ENCODE data around the gene NOBOX. TPM values are rescaled to one million over a fixed set of nuclear protein-coding genes. Genes with fewer than 3 reads are reported as not detected.
"Not testable (repeated sequence)": the region's sequence is repeated elsewhere in the genome, so short reads cannot be mapped to it uniquely, and the experiment has no call there.

NOBOX gene
- total and polyA plus RNA-seq, 12 donors: not detected

DNA sequence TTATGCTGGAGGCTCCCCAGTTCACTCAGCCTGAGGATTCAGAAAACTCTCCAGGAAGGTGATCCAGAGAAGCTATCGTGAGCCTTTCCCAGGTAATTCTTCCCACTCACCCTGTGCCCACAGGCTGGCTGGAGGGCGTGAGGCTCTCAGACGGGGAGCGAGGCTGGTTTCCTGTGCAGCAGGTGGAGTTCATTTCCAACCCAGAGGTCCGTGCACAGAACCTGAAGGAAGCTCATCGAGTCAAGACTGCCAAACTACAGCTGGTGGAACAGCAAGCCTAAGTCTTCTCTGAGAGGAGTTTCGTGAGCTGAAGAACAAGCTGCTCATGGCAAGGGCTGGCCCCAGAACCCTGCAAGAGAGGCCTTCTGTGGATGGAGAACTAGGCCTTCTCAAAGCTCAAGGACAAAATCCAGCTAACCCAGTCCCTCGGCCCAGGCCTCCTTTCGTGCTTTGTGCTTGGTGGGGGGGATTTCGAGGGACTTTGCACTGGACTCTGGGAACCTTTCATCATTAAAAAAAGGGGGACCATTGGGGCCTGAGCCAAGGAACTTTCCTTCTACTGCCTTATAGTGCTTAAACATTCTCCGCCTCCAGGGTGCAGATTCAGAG is 23.6 kb downstream of the NOBOX start:
- 88 to 94% (median 92%) methylated on average over 8 to 11 of the region's 11 CpGs for WGBS, 4 donors
- Histone ChIP-seq H3K27me3 (no peaks in the 10 kb centered on the region), H3K27ac (no peak overlapping the region), H3K9me3 (replicated peaks in 1 of 3) (no peaks in the 10 kb centered on the region), H3K4me1 (replicated peaks in 1 of 2) (no peaks in the 10 kb centered on the region), H3K4me3 (no peak overlapping the region), H3K36me3 (replicated peaks in 1 of 2) (no peaks in the 10 kb centered on the region)
- TF ChIP-seq, protein P1, sequence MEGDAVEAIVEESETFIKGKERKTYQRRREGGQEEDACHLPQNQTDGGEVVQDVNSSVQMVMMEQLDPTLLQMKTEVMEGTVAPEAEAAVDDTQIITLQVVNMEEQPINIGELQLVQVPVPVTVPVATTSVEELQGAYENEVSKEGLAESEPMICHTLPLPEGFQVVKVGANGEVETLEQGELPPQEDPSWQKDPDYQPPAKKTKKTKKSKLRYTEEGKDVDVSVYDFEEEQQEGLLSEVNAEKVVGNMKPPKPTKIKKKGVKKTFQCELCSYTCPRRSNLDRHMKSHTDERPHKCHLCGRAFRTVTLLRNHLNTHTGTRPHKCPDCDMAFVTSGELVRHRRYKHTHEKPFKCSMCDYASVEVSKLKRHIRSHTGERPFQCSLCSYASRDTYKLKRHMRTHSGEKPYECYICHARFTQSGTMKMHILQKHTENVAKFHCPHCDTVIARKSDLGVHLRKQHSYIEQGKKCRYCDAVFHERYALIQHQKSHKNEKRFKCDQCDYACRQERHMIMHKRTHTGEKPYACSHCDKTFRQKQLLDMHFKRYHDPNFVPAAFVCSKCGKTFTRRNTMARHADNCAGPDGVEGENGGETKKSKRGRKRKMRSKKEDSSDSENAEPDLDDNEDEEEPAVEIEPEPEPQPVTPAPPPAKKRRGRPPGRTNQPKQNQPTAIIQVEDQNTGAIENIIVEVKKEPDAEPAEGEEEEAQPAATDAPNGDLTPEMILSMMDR (IDR thresholded peaks at IDR 0.05): no peak
- TF ChIP-seq POLR2A (IDR thresholded peaks at IDR 0.05): no peak
- intact Hi-C loops (cut with DNase I): no loop called here
- DNase-seq: peak in 1 of 7 donors; percentile 25

DNA sequence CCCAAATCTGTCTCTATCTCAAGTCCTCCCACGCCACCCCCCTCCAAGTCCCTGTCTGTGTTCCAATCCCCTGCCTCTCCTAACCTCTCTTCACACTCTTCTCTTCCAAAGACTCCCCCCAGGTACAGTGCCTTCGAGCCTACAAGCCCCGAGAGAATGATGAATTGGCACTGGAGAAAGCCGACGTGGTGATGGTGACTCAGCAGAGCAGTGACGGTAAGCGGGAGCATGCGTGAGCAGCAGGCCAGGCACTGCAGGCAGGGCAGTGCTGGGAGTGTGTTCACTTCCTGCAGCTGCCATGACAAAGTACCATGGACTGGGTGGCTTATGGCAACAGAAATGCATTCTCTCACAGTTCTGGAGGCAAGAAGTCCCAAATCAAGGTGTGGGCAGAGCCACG is 24.8 kb downstream of the NOBOX start:
- H3K27ac ChIP-seq: no peak overlapping the region
- no peaks in the 10 kb centered on the region for H3K4me1 ChIP-seq (replicated peaks in 1 of 2)
- intact Hi-C loops (cut with DNase I): no loop called here
- no peaks in the 10 kb centered on the region for H3K27me3 ChIP-seq
- no peaks in the 10 kb centered on the region for H3K36me3 ChIP-seq (replicated peaks in 1 of 2)
- WGBS, 4 donors: 78 to 91% (median 83%) methylated on average over 8 to 9 of the region's 9 CpGs
- no peak overlapping the region for H3K4me3 ChIP-seq
- TF ChIP-seq, protein P1 (IDR thresholded peaks at IDR 0.05): no peak
- no peak for TF ChIP-seq POLR2A (IDR thresholded peaks at IDR 0.05)
- no peaks in the 10 kb centered on the region for H3K9me3 ChIP-seq (replicated peaks in 1 of 3)
- DNase-seq: peak in 1 of 7 donors; percentile 21

DNA sequence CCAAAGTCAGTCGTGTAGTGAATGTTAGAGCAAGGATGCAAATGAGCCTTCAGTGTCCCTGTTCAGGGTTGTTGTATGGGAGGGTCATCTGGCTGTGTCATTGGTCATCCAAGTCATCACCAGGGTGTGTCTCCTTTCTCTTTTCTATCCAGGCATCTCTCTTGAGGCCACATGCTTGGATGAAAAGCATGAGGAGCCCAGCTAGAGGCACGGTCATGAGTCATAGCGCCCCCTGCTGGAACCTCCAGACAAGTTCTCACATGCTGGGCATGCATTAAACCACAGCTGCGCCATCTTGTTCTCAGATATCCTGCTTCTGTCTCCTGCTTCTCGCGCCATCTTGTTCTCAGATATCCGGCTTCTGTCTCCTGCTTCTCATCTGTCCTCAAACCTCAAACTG is 34.3 kb downstream of the NOBOX start:
- WGBS, 4 donors: 92 to 96% methylated on average over 3 to 4 of the region's 7 CpGs; no CpG with 5 or more reads in 2 of the 4 donors
- H3K27ac ChIP-seq; H3K27me3 ChIP-seq; H3K9me3 ChIP-seq (replicated peaks in 1 of 3); DNase-seq; intact Hi-C loops (cut with DNase I); H3K4me3 ChIP-seq; H3K4me1 ChIP-seq (replicated peaks in 1 of 2); H3K36me3 ChIP-seq (replicated peaks in 1 of 2): not testable (repeated sequence)

DNA sequence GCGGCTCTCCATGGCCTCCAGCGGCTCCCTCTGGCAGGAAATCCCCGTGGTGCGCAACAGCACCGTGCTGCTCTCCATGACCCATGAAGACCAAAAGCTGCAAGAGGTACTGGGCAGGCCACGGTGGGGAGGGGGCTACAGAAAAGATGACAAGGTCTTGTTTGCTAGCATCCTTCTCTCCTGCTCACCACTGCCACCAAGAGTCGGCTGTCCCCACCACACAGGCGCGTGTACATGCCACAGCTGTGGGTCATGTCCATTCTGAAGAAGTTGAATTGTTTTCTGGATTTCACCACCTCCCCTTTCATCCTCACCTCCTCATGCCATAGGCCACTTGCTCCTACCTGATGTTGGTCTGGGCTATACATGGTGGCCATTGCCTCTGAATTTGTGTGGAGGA is 36.2 kb downstream of the NOBOX start:
- H3K27me3 ChIP-seq; H3K4me3 ChIP-seq; H3K9me3 ChIP-seq (replicated peaks in 1 of 3); H3K27ac ChIP-seq; intact Hi-C loops (cut with DNase I); H3K4me1 ChIP-seq (replicated peaks in 1 of 2); DNase-seq; H3K36me3 ChIP-seq (replicated peaks in 1 of 2): not testable (repeated sequence)
- WGBS, 4 donors: no CpG with 5 or more reads among the region's 9 CpGs

DNA sequence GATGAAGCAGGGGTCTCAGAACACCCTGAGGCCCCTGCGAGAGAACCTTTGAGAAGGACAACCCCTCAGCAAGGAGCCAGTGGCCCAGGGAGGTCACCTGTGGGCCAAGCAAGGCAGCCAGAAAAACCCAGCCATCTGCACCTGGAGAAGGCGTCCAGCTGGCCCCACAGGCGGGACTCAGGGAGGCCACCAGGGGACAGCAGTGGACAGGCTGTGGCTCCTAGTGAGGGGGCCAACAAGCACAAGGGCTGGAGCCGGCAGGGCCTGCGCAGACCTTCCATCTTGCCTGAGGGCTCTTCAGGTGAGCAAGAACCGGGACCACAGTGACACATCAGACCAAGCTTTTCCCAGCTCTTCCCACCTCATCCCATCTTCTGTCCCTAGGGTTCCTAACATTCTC is 38.0 kb downstream of the NOBOX start:
- H3K27ac ChIP-seq; intact Hi-C loops (cut with DNase I); H3K4me3 ChIP-seq; DNase-seq; H3K4me1 ChIP-seq (replicated peaks in 1 of 2); H3K9me3 ChIP-seq (replicated peaks in 1 of 3); H3K36me3 ChIP-seq (replicated peaks in 1 of 2); H3K27me3 ChIP-seq: not testable (repeated sequence)
- no CpG with 5 or more reads among the region's 6 CpGs for WGBS, 4 donors

DNA sequence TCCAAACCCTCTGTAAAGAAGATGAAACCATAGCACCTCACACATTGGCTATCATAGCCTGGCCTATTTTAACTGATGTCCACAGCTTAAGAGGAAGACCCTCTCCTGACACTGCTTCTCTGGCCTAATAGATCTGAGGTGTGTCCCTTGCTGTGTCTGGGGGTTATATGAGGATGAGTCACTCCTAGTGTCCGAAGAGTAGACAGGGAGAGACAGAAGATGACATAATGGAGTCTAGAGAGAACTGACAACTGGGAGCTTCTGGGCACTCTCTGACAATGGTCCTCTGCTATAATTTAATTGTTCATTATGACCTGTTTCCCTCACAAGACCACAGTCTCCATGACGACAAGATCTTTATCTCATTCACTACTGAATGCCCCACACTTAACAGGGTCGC is 41.4 kb downstream of the NOBOX start:
- H3K9me3 ChIP-seq (replicated peaks in 1 of 3); H3K27me3 ChIP-seq; H3K27ac ChIP-seq; intact Hi-C loops (cut with DNase I); H3K36me3 ChIP-seq (replicated peaks in 1 of 2); H3K4me3 ChIP-seq; H3K4me1 ChIP-seq (replicated peaks in 1 of 2); DNase-seq: not testable (repeated sequence)
- WGBS, 4 donors: no CpG with 5 or more reads among the region's 3 CpGs

DNA sequence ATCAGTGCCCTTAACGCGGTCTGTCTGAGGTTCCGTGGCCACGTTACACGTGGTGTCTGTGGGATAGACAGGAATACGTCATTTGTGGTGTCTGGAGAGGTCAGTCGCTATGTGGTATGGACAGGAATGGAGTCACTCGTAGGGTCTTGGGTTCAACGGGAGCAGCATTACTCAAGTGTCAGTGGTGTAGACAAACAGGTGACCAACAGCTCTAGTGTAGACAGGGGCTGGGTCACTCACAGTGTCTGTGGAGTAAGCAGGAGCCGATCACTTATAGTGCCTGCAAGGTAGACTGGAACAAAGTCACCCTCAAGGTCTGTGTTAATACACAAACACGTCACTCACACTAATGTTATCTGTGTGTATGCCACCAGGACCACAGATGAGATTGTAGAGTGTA is 46.6 kb downstream of the NOBOX start:
- DNase-seq; H3K4me1 ChIP-seq (replicated peaks in 1 of 2); H3K27ac ChIP-seq; H3K27me3 ChIP-seq; H3K4me3 ChIP-seq; H3K9me3 ChIP-seq (replicated peaks in 1 of 3); intact Hi-C loops (cut with DNase I); H3K36me3 ChIP-seq (replicated peaks in 1 of 2): not testable (repeated sequence)
- WGBS, 4 donors: 72 to 92% (median 86%) methylated on average over 1 to 2 of the region's 11 CpGs

DNA sequence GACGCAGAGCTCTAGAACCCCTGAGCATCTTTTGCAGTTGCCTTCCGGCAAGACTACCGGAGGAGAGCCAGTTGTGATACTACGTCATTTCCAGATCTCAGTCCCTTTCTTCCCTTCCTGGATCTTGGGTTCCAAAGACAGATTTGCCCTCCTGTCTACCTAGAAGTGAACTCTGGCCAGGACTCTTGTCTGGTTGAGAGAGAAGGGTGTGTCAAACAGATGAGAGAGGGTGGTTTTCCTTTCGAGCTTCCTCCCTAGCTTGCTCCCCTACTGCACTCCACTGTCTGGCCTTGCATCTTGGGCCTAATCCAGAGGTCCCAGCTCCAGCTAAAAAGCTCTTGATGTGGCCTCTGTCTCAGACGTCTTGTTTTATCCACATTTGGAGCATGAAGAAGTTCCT is 47.3 kb downstream of the NOBOX start:
- H3K4me3 ChIP-seq; H3K9me3 ChIP-seq (replicated peaks in 1 of 3); intact Hi-C loops (cut with DNase I): not testable (repeated sequence)

DNA sequence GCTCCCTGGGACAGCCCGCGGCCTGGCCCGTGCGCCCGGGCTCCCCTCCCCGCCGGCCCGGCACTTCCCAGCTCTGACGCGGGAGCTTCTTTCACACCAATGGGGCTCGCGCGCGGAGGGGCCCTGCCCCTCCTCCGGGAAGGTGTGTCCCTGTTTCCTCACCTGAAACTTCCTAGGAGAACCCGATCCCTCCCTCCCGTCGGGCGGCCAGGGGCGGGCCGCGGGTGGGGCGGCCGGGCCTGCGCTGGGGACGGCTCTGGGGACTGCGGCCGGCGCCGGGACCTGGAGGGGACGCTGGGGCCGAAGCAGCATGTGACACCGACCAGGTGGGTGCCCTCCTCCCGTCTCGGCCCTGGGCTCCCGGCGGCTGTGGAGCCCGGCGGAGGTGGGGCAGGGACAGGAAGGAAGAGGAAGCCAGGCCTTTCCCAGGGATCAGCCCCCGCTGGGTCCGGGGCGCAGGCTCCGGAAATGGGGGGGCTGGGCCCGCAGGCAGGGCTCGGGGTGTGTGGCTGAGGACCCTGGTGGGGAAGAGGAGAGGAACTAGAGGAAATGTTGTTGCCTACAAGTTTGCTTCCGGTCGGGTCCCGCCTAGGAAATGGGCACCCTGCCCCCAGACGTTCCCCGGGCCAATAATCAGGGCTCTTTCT is 48.2 kb downstream of the NOBOX start, which contains the start of gene ARHGEF5:
TSS of gene ARHGEF5 (plus strand) at position 227 of the 647 bp plus-strand sequence. CDS start 7,268 bp downstream, outside the sequence.
- no CpG with 5 or more reads among the region's 50 CpGs for WGBS, 4 donors
- H3K4me1 ChIP-seq (replicated peaks in 1 of 2); intact Hi-C loops (cut with DNase I); H3K27ac ChIP-seq; H3K27me3 ChIP-seq; H3K9me3 ChIP-seq (replicated peaks in 1 of 3); DNase-seq; H3K4me3 ChIP-seq; H3K36me3 ChIP-seq (replicated peaks in 1 of 2): not testable (repeated sequence)

More for the DNA sequence above, 47.3 kb downstream of the NOBOX start:
- not testable (repeated sequence) for H3K27ac ChIP-seq; H3K4me1 ChIP-seq (replicated peaks in 1 of 2); DNase-seq; H3K36me3 ChIP-seq (replicated peaks in 1 of 2); H3K27me3 ChIP-seq
- no CpG with 5 or more reads among the region's 6 CpGs for WGBS, 4 donors

Measured in adrenal gland (tissue), 12 donors.